K562 (cell line): Measurements from ENCODE around the gene SF3A2. TPM values are rescaled to one million over a fixed set of nuclear protein-coding genes. Genes with fewer than 3 reads are reported as not detected.
A peak's percentile ranks its signal among the peaks of the same experiment; 100 is the strongest.

Experiments
- BACH1 ChIP-seq: fragments of 200-800 bp; sonication (Bioruptor generic); IDR thresholded peaks from 2 replicates; pipeline ENCODE4 v1.6.1; 2016; ENCODE audit warnings: missing genetic modification characterization, missing compliant biosample characterization
- BCOR ChIP-seq: fragments of 450-650 bp; IDR thresholded peaks from 2 replicates; pipeline ENCODE4 v1.6.1; 2016
- C11orf30 ChIP-seq: fragments of 450-650 bp; IDR thresholded peaks from 2 replicates; pipeline ENCODE4 v1.6.1; 2016; ENCODE audit warnings: low read depth, mild to moderate bottlenecking
- CBX2 ChIP-seq: fragments of 200-600 bp; sonication (generic); IDR thresholded peaks from one replicate; pipeline ENCODE4 v1.6.1; 2012; ENCODE audit warnings: mild to moderate bottlenecking, low read length, inconsistent platforms; ENCODE audit not compliant: insufficient read depth, poor library complexity, severe bottlenecking
- MAFG ChIP-seq: fragments of 450-650 bp; conservative IDR thresholded peaks from 2 replicates; pipeline ENCODE4 v1.6.1; 2016; ENCODE audit warnings: missing genetic modification characterization, missing compliant biosample characterization
- MAFK ChIP-seq: IDR thresholded peaks from 2 replicates; pipeline ENCODE4 v1.6.1; 2011; ENCODE audit warnings: low read length, improper control_type of control experiment
- MCM2 ChIP-seq: fragments of 450-650 bp; IDR thresholded peaks from 2 replicates; pipeline ENCODE4 v1.6.1; 2017; ENCODE audit warnings: low read depth, mild to moderate bottlenecking
- RAD21 ChIP-seq, 2 experiments: fragments of 250-450 bp in 1 of 2; fragments of 450-650 bp in 1 of 2; sonication (Bioruptor Pico) in 1 of 2; formaldehyde crosslinking in 1 of 2; IDR thresholded peaks in 1 of 2; conservative IDR thresholded peaks in 1 of 2; 2 replicates each; pipeline versions ENCODE4 v1.4.0 to v1.8.0; 2020 to 2022; ENCODE audit warnings: mild to moderate bottlenecking in 2 of 2, moderate library complexity in 1 of 2
- RHOXF2B ChIP-seq: fragments of 250-450 bp; sonication (Bioruptor Pico); conservative IDR thresholded peaks from 2 replicates; pipeline ENCODE4 v1.5.1; 2021
- SP2 ChIP-seq: IDR thresholded peaks from 2 replicates; pipeline ENCODE4 v1.6.1; 2011; ENCODE audit warnings: mild to moderate bottlenecking, low read depth, low read length, moderate library complexity; ENCODE audit not compliant: poor library complexity, severe bottlenecking; ENCODE audit errors: extremely low read depth
- THRA ChIP-seq: fragments of 450-650 bp; IDR thresholded peaks from 2 replicates; pipeline ENCODE4 v1.6.1; 2017; ENCODE audit warnings: mild to moderate bottlenecking, moderate library complexity
- ZNF316 ChIP-seq: fragments of 450-650 bp; IDR thresholded peaks from 2 replicates; pipeline ENCODE4 v1.6.1; 2016
- ZNF592 ChIP-seq: fragments of 450-650 bp; IDR thresholded peaks from 2 replicates; pipeline ENCODE4 v1.6.1; 2017; ENCODE audit warnings: antibody characterized with exemption, mild to moderate bottlenecking
- ZNF668 ChIP-seq: fragments of 250-450 bp; sonication (Bioruptor Pico); IDR thresholded peaks from 2 replicates; pipeline ENCODE4 v1.8.0; 2022; ENCODE audit warnings: mild to moderate bottlenecking, inconsistent platforms
- ZNF699 ChIP-seq: fragments of 250-450 bp; sonication (Bioruptor Pico); IDR thresholded peaks from 2 replicates; pipeline ENCODE4 v1.8.0; 2021; ENCODE audit warnings: mild to moderate bottlenecking, moderate library complexity; ENCODE audit not compliant: insufficient replicate concordance
- polyA plus RNA-seq, 8 experiments: library from polyadenylated mRNA; depleted of rRNA in 4 of 8; stranded (reverse) in 5 of 8; unstranded in 3 of 8; fragments of >200 nt; fragmentation: Nextera tagmentation in 2 of 8; fragmentation: Illumina TruSeq in 1 of 8; extraction: Ambion mirVana in 2 of 8; extraction: Trizol in 1 of 8; gene quantifications; 2 replicates each; pipeline versions ENCODE4 v1.2.1 to v1.2.3, GENCODE V29; 2011 to 2014; ENCODE audit warnings: inconsistent platforms in 1 of 8, missing spikeins in 1 of 8
- total RNA-seq, 7 experiments: library from RNA; depleted of rRNA in 6 of 7; stranded (reverse); fragments of >200 nt in 6 of 7; fragmentation: Illumina TruSeq in 2 of 7; extraction: Trizol in 2 of 7; gene quantifications; 2 replicates each; pipeline versions ENCODE4 v1.2.1 to v1.2.3, GENCODE V29; 2011 to 2021; ENCODE audit warnings: low replicate concordance in 1 of 7

Gene SF3A2
- total and polyA plus RNA-seq, 9 of the 15 experiments (the other 6 are each of a cell fraction or from before 2014, with no cell fraction given), result 0.17 to 194 (median 22.8) TPM

- TF ChIP-seq ZNF316, result 0 out of 2 replicates have a peak, but pooled peaks have one; percentile 10
- TF ChIP-seq CBX2, result no peak
- TF ChIP-seq MAFK, result peak; percentile 36; the same call in 1 of the 2 replicates
- TF ChIP-seq ZNF668, result no peak
- no peak for TF ChIP-seq RHOXF2B (CRISPR knock-in tag)
- TF ChIP-seq C11orf30, result peak; percentile 45
- no peak for TF ChIP-seq MCM2
- peak; percentile 40; the same call in 1 of the 2 replicates for TF ChIP-seq MAFG (tag)
- no peak for TF ChIP-seq ZNF592
- no peak for TF ChIP-seq BACH1 (tag)
- no peak for TF ChIP-seq BCOR
- TF ChIP-seq RAD21 (CRISPR knock-in tag; conservative IDR thresholded peaks at IDR 0.05 in 1 of 2, IDR thresholded peaks at IDR 0.05 in 1 of 2), result no peak
- TF ChIP-seq THRA, result no peak
- TF ChIP-seq SP2, result no peak
- no peak for TF ChIP-seq ZNF699 (CRISPR knock-in tag)
These were observed 22.7 kb downstream of the SF3A2 start (continued) for GRCh38 chr19:2259336-2259735.
